ENCODE measurements around the gene MFAP4. TPM values are rescaled to one million over a fixed set of nuclear protein-coding genes. Genes with fewer than 3 reads are reported as not detected.

Gene MFAP4
- total RNA-seq, 1 experiment from 2014 or later, result 4.0 TPM

GRCh38 chr17:19415806-19416775, 29.1 kb upstream of the MFAP4 start:
- Mint-ChIP-seq H3K27me3 (ENCODE audit: low read depth) (no peaks in the 10 kb centered on the region), H3K9me3 (no peaks in the 10 kb centered on the region), H3K36me3 (no peaks in the 10 kb centered on the region), H3K4me1 (peaks cover 11% of the 10 kb centered on the region), H3K4me3 (no peak overlapping the region), H3K27ac (no peak overlapping the region)
- CTCF ChIA-PET, result no interaction called here
- TF ChIP-seq RORB (CRISPR knock-in tag; IDR thresholded peaks at IDR 0.05) (no peak), HMGXB4 (CRISPR knock-in tag; IDR thresholded peaks at IDR 0.05) (no peak), ZNF671 (CRISPR knock-in tag; IDR thresholded peaks at IDR 0.05) (no peak), CBFB (CRISPR knock-in tag; IDR thresholded peaks at IDR 0.05; ENCODE audit: low read depth) (no peak), ETV6 (CRISPR knock-in tag; IDR thresholded peaks at IDR 0.05) (no peak), SMAD4 (CRISPR knock-in tag; IDR thresholded peaks at IDR 0.05) (no peak), CTCF (IDR thresholded peaks at IDR 0.05) (no peak), FOXP4 (CRISPR knock-in tag; IDR thresholded peaks at IDR 0.05) (no peak), SOX15 (CRISPR knock-in tag; IDR thresholded peaks at IDR 0.05) (no peak), GTF2I (CRISPR knock-in tag; conservative IDR thresholded peaks at IDR 0.05) (no peak), MYBL2 (CRISPR knock-in tag; IDR thresholded peaks at IDR 0.05) (no peak), ZNF263 (CRISPR knock-in tag; IDR thresholded peaks at IDR 0.05; ENCODE audit: low read depth) (no peak), ARID4B (CRISPR knock-in tag; IDR thresholded peaks at IDR 0.05; ENCODE audit: borderline replicate concordance) (no peak), SP1 (CRISPR knock-in tag; conservative IDR thresholded peaks at IDR 0.05) (no peak)
- ATAC-seq, result no peak
- no peak for DNase-seq (ENCODE audit: low spot score)
- POLR2A ChIA-PET, result no interaction called here

- Mint-ChIP-seq H3K27ac (no peak overlapping the region), H3K36me3 (no peaks in the 10 kb centered on the region), H3K4me3 (no peak overlapping the region), H3K27me3 (ENCODE audit: low read depth) (no peaks in the 10 kb centered on the region), H3K4me1 (peaks cover 17% of the 10 kb centered on the region), H3K9me3 (no peaks in the 10 kb centered on the region)
- POLR2A ChIA-PET, result no interaction called here
- DNase-seq (ENCODE audit: low spot score) (no peak), ATAC-seq (no peak)
- CTCF ChIA-PET, result no interaction called here
- TF ChIP-seq KAT7 (CRISPR knock-in tag; IDR thresholded peaks at IDR 0.05; ENCODE audit: borderline replicate concordance) (no peak), ATF2 (CRISPR knock-in tag; IDR thresholded peaks at IDR 0.05; ENCODE audit: borderline replicate concordance, low read depth) (no peak), SMAD4 (CRISPR knock-in tag; IDR thresholded peaks at IDR 0.05) (no peak), ATF3 (CRISPR knock-in tag; conservative IDR thresholded peaks at IDR 0.05) (no peak), NR3C1 (CRISPR knock-in tag; conservative IDR thresholded peaks at IDR 0.05; ENCODE audit: low read depth) (no peak)
These were observed 28.3 kb upstream of the MFAP4 start for GRCh38 chr17:19415311-19415710.
